Lower lobe of right lung (tissue), 2 donors: Measurements from ENCODE around the gene NFATC3. TPM values are rescaled to one million over a fixed set of nuclear protein-coding genes. Genes with fewer than 3 reads are reported as not detected.

ENCODE experiments used
- ATAC-seq, 2 donors: fragments of 200-7000 bp; cut with Tn5 transposase; one replicate each; pipeline ENCODE4 v1.9.1; 2020 to 2022; ENCODE audit warnings: mild to moderate bottlenecking in 2 of 2, moderate library complexity in 2 of 2
- DNase-seq: peaks from one replicate; pipeline ENCODE4 v3.0.0-alpha.2; 2020
- H3K27ac ChIP-seq: fragments of 200-600 bp; one replicate; pipeline ENCODE4 v1.8.0; 2022
- H3K27me3 ChIP-seq: fragments of 200-600 bp; one replicate; pipeline ENCODE4 v1.8.0; 2022; ENCODE audit warnings: low read depth
- H3K36me3 ChIP-seq: fragments of 200-600 bp; one replicate; pipeline ENCODE4 v1.8.0; 2022; ENCODE audit warnings: mild to moderate bottlenecking
- H3K4me1 ChIP-seq: fragments of 200-600 bp; one replicate; pipeline ENCODE4 v1.8.0; 2022
- H3K4me3 ChIP-seq: fragments of 200-600 bp; one replicate; pipeline ENCODE4 v1.8.0; 2022; ENCODE audit warnings: mild to moderate bottlenecking
- H3K9me3 ChIP-seq: fragments of 200-600 bp; one replicate; pipeline ENCODE4 v1.8.0; 2022
- intact Hi-C: fragments of 100-400 bp; cut with DNase I; formaldehyde crosslinking; loops from one replicate; pipeline ENCODE4 v1.11.0; 2022
- total RNA-seq: library from RNA; stranded (reverse); fragmentation: NEBNext Ultra II Directional; extraction: Animal tissue kit (Norgen Biotek cat#: 25700); gene quantifications from one replicate; pipeline ENCODE4 v1.2.1, GENCODE V29; 2021
- TF ChIP-seq, protein P1 (sequence below): fragments of 200-600 bp; IDR thresholded peaks from one replicate; pipeline ENCODE4 v1.8.0; 2022; ENCODE audit warnings: antibody characterized with exemption, mild to moderate bottlenecking
- donor health status: DM: no; HTN: yes; CAD: no; lungs with severe emphysema.

Gene NFATC3
- total RNA-seq, 1 donor from 2014 or later = 61.6 TPM

DNA sequence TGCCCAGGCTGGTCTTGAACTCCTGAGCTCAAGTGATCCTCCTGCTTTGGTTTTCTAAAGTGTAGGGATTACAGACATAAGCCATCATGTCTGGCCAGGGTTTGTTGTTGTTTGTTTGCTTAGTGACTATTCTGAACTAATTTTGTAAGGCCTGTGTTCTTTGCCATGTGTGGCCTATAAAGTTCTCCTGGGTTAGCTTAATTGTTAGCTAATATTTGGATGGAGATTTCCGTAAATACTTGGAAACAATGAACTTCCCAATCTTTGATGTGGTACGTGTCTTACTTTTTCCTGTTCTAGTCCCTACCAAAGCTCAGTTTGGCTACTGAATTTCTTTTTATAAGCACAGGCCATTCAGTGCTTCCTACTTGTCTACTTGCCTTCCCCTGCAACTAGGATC lies 37.2 kb upstream of the NFATC3 start:
- H3K4me3 ChIP-seq = no peak overlapping the region

DNA sequence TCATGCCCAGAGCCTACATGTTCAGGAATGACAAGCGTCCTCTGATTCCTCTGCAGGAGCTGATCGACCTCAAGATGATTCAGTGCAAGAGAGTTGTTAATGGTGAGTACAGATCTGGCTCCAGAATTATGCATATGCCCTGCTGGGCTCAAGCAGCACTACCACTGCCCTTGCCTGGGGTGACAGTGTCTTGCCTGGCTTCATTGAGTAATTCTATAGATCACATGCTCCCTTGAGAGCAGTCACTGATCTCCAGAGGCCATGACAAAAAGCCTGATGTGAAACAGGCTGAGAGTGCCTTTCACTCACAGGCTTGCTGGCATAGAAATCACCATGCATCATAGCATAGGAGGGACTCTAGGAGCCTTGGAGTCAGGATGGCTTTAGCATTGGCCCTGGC lies 35.7 kb upstream of the NFATC3 start:
- H3K4me3 ChIP-seq = no peak overlapping the region
- H3K36me3 ChIP-seq = peaks cover 56% of the 10 kb centered on the region
- no peaks in the 10 kb centered on the region for H3K9me3 ChIP-seq
- ATAC-seq (no peak), DNase-seq (no peak)
- no peaks in the 10 kb centered on the region for H3K4me1 ChIP-seq
- intact Hi-C loops = no loop called here
- H3K27ac ChIP-seq = no peak overlapping the region
- H3K27me3 ChIP-seq = no peaks in the 10 kb centered on the region
- TF ChIP-seq, protein P1, sequence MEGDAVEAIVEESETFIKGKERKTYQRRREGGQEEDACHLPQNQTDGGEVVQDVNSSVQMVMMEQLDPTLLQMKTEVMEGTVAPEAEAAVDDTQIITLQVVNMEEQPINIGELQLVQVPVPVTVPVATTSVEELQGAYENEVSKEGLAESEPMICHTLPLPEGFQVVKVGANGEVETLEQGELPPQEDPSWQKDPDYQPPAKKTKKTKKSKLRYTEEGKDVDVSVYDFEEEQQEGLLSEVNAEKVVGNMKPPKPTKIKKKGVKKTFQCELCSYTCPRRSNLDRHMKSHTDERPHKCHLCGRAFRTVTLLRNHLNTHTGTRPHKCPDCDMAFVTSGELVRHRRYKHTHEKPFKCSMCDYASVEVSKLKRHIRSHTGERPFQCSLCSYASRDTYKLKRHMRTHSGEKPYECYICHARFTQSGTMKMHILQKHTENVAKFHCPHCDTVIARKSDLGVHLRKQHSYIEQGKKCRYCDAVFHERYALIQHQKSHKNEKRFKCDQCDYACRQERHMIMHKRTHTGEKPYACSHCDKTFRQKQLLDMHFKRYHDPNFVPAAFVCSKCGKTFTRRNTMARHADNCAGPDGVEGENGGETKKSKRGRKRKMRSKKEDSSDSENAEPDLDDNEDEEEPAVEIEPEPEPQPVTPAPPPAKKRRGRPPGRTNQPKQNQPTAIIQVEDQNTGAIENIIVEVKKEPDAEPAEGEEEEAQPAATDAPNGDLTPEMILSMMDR = no peak

More for the DNA sequence above, 37.2 kb upstream of the NFATC3 start:
- TF ChIP-seq, protein P1 = no peak
- Histone ChIP-seq H3K27me3 (no peaks in the 10 kb centered on the region), H3K9me3 (no peaks in the 10 kb centered on the region), H3K36me3 (peaks cover 42% of the 10 kb centered on the region), H3K4me1 (no peaks in the 10 kb centered on the region), H3K27ac (peak overlapping the region; percentile 11)
- DNase-seq (no peak), ATAC-seq (no peak)
- intact Hi-C loops = no loop called here

DNA sequence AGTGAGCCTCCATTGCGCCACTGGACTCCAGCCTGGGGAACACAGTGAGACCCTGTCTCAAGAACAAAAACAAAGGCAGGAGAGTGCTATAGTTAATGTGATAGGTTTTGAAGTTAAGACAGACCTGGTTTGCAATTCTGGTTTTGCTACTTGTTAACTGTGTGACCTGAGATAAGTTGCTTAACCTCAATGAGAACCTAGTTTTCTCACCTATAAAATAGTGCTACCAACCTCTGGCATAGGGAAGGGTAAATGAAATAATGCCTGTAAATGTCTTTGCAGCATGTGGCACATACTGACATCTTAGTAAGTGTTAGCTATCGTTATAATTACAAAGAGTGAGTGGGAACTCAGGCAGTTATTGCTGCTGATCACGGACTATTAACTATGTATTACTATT lies 29.8 kb upstream of the NFATC3 start:
- TF ChIP-seq, protein P1 = no peak
- Histone ChIP-seq H3K9me3 (no peaks in the 10 kb centered on the region), H3K36me3 (peaks cover 61% of the 10 kb centered on the region), H3K4me3 (no peak overlapping the region), H3K27me3 (no peaks in the 10 kb centered on the region), H3K27ac (no peak overlapping the region), H3K4me1 (no peaks in the 10 kb centered on the region)
- DNase-seq (no peak), ATAC-seq (no peak)
- intact Hi-C loops = no loop called here

DNA sequence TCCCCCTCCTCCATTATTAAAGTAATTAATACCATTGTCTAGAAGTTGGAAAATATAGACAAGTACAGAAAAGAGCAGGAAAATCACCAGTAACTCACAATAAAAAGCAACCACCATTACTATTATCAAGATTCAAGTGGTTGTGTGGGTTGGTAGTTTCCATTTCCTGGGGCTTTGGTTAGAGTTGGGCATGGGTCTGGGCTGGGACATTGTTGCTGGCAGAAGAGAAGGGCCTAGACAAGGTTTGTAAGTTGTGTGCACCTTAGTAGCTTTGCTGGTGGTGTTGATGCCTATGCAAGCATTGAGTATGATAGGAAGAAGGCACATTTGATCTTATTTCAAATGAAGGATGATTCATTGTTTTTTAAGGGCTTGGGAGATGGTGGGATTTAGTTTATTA lies 25.4 kb upstream of the NFATC3 start:
- no peak for ATAC-seq
- TF ChIP-seq, protein P1 = no peak
- H3K4me1 ChIP-seq = peaks cover 22% of the 10 kb centered on the region
- H3K36me3 ChIP-seq = peaks cover 32% of the 10 kb centered on the region
- no peak for DNase-seq
- no peaks in the 10 kb centered on the region for H3K9me3 ChIP-seq
- H3K27ac ChIP-seq = no peak overlapping the region
- intact Hi-C loops = no loop called here
- H3K27me3 ChIP-seq = no peaks in the 10 kb centered on the region
- no peak overlapping the region for H3K4me3 ChIP-seq

DNA sequence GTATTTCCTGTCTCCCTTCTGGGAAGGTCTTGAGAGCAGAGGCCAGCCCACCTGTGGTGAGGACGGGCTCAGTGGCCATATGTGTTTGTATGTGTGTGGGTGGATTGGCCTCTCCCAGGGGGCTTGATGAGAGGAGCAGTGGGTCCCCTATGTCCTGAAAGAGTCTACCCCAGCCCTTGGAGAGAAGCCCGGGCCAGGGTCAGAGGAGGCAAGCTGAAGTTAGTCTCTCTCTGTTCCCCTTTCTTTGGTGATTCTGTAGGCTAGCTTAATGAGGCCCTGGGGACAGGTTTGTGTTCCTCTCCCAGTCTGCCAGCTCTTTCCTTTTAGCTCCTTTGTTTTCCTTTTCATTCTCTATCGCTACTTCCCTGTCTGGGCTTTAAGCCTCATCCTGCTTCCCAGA lies 23.8 kb upstream of the NFATC3 start:
- TF ChIP-seq, protein P1 = no peak
- Histone ChIP-seq H3K27ac (peak overlapping the region; percentile 86), H3K9me3 (no peaks in the 10 kb centered on the region), H3K36me3 (peaks cover 27% of the 10 kb centered on the region), H3K27me3 (no peaks in the 10 kb centered on the region), H3K4me1 (peaks cover 38% of the 10 kb centered on the region), H3K4me3 (no peak overlapping the region)
- peak; percentile 28 for DNase-seq
- intact Hi-C loops = no loop called here
- no peak for ATAC-seq

DNA sequence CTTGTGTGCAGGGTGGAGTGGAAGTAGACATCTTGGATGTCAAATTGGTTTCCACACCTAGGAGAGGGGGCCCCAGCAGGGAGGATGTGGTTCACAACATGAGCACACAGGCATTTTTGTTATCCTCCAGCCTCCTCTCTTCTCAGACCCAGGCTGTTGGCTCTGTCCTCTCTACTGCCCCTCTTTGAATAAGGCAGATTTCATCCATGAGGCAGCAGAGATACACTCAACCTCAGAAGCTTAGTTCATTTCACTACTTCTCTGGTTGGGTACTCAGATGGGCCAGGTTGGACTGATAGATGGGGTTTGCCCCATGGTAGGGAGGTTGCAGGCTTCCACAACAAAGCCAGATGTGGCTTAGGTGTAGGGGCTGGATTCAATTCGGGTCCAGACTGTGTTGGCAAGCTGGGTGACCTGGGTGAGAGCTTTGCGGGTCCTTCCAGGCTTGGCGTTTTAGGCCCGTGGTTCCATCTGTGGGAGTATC lies 22.2 kb upstream of the NFATC3 start:
- DNase-seq (peak; percentile 32), ATAC-seq (no peak)
- peak overlapping the region; percentile 86 for H3K27ac ChIP-seq
- H3K36me3 ChIP-seq = peaks cover 20% of the 10 kb centered on the region
- intact Hi-C loops = no loop called here
- TF ChIP-seq, protein P1 = no peak
- no peaks in the 10 kb centered on the region for H3K27me3 ChIP-seq
- H3K9me3 ChIP-seq = no peaks in the 10 kb centered on the region
- peaks cover 49% of the 10 kb centered on the region for H3K4me1 ChIP-seq
- no peak overlapping the region for H3K4me3 ChIP-seq
